Peyer's patch (tissue), 4 donors: ENCODE results near the gene CXXC4.

ENCODE experiments used
- POLR2A ChIP-seq, 2 donors: fragments of 450-650 bp; IDR thresholded peaks; one replicate each; pipeline ENCODE4 v1.5.1; 2017; ENCODE audit warnings: antibody characterized with exemption in 2 of 2, mild to moderate bottlenecking in 2 of 2, moderate library complexity in 2 of 2
- TF ChIP-seq, protein P1 (sequence below), 6 experiments: fragments of 450-650 bp in 4 of 6; fragments of 200-600 bp in 2 of 6; sonication (generic) in 1 of 6; IDR thresholded peaks; one replicate each; pipeline ENCODE4 v1.5.1; 2017 to 2019; ENCODE audit warnings: antibody characterized with exemption in 6 of 6, mild to moderate bottlenecking in 3 of 6, moderate library complexity in 1 of 6

DNA sequence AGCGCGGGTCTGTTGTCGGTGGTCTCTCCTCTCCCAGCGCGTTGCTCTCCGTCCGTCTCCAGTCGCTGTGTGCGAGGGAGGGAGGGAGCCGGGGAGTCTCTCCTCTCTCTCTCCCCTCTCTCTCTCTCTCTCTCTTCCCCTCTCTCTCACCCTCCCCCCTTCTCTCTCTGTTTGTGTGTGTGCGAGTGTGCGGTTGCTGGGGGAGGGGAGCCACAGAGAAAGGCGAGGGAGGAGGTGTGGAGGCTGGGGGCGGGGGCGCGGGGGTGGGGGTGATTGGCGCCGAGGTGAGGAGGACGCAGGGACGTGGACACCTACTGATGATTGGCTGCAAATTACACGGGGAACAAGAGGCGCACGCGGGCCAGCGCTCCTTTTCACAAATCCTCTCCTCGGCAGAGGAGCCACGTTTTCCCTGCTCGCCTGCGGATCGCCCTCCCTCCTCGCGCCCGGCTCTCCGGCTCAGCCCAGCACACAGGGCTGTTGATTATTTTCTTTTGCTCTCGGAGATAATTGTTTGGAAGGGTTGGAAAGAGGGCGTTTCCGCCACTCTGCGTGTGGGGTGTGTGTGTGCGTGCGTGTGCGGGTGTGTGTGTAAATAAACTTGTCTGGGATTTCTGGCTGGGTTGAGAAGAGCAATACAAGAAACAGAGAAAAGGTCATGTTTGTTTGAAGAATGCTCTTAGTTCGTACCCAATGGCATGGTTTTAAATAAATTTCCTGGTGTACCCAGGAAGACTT, at the start of gene CXXC4:
- TF ChIP-seq, protein P1, sequence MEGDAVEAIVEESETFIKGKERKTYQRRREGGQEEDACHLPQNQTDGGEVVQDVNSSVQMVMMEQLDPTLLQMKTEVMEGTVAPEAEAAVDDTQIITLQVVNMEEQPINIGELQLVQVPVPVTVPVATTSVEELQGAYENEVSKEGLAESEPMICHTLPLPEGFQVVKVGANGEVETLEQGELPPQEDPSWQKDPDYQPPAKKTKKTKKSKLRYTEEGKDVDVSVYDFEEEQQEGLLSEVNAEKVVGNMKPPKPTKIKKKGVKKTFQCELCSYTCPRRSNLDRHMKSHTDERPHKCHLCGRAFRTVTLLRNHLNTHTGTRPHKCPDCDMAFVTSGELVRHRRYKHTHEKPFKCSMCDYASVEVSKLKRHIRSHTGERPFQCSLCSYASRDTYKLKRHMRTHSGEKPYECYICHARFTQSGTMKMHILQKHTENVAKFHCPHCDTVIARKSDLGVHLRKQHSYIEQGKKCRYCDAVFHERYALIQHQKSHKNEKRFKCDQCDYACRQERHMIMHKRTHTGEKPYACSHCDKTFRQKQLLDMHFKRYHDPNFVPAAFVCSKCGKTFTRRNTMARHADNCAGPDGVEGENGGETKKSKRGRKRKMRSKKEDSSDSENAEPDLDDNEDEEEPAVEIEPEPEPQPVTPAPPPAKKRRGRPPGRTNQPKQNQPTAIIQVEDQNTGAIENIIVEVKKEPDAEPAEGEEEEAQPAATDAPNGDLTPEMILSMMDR (IDR thresholded peaks at IDR 0.05), result no peak
- peak; percentile 30 to 43 for TF ChIP-seq POLR2A (IDR thresholded peaks at IDR 0.05)
